HepG2 (cell line): ENCODE results near the gene NSMCE1. TPM values are rescaled to one million over a fixed set of nuclear protein-coding genes. Genes with fewer than 3 reads are reported as not detected.

Experiments
- CBX5 ChIP-seq: sonication (generic); formaldehyde crosslinking; IDR thresholded peaks from 2 replicates; pipeline ENCODE4 v1.4.0; 2020; ENCODE audit warnings: missing genetic modification reagents, borderline replicate concordance
- DPF2 ChIP-seq: sonication (generic); formaldehyde crosslinking; IDR thresholded peaks from 2 replicates; pipeline ENCODE4 v1.4.0; 2020; ENCODE audit warnings: mild to moderate bottlenecking, low read depth, missing genetic modification reagents, borderline replicate concordance
- NCOR1 ChIP-seq: fragments of 200-600 bp; sonication (generic); IDR thresholded peaks from 2 replicates; pipeline ENCODE4 v1.7.0; 2017; ENCODE audit warnings: antibody characterized with exemption, low read length, borderline replicate concordance
- PAX8 ChIP-seq: sonication (generic); formaldehyde crosslinking; IDR thresholded peaks from 2 replicates; pipeline ENCODE4 v1.8.0; 2022; ENCODE audit warnings: mild to moderate bottlenecking, missing genetic modification reagents, borderline replicate concordance
- PHF5A ChIP-seq: IDR thresholded peaks from one replicate; pipeline ENCODE4 v1.6.1; 2018; ENCODE audit warnings: low read depth, missing genetic modification reagents; ENCODE audit not compliant: unreplicated experiment
- RAD51 ChIP-seq: fragments of 450-650 bp; IDR thresholded peaks from 2 replicates; pipeline ENCODE4 v1.6.1; 2016; ENCODE audit warnings: borderline replicate concordance
- SMARCE1 ChIP-seq: fragments of 450-650 bp; IDR thresholded peaks from 2 replicates; pipeline ENCODE4 v1.6.1; 2017; ENCODE audit warnings: borderline replicate concordance
- TFDP1 ChIP-seq: IDR thresholded peaks from 2 replicates; pipeline ENCODE4 v1.6.1; 2016; ENCODE audit warnings: missing compliant biosample characterization, missing genetic modification reagents, borderline replicate concordance
- TFE3 ChIP-seq: IDR thresholded peaks from 2 replicates; pipeline ENCODE4 v1.6.1; 2016
- UBTF ChIP-seq: sonication (generic); formaldehyde crosslinking; IDR thresholded peaks from 2 replicates; pipeline ENCODE4 v1.4.0; 2020; ENCODE audit warnings: mild to moderate bottlenecking, missing genetic modification reagents
- ZBTB1 ChIP-seq: sonication (generic); formaldehyde crosslinking; IDR thresholded peaks from 2 replicates; pipeline ENCODE4 v1.4.0; 2020; ENCODE audit warnings: missing genetic modification reagents, borderline replicate concordance
- ZHX1 ChIP-seq: sonication (generic); formaldehyde crosslinking; IDR thresholded peaks from 2 replicates; pipeline ENCODE4 v1.8.1; 2022; ENCODE audit warnings: low read depth, mild to moderate bottlenecking, missing genetic modification reagents
- ZNF121 ChIP-seq: sonication (generic); formaldehyde crosslinking; IDR thresholded peaks from 2 replicates; pipeline ENCODE4 v1.5.0; 2020; ENCODE audit warnings: mild to moderate bottlenecking, missing genetic modification reagents
- ZNF138 ChIP-seq: sonication (generic); formaldehyde crosslinking; IDR thresholded peaks from 2 replicates; pipeline ENCODE4 v1.5.0; 2020; ENCODE audit warnings: mild to moderate bottlenecking, low read depth, missing genetic modification reagents
- ZNF180 ChIP-seq: sonication (generic); formaldehyde crosslinking; IDR thresholded peaks from 2 replicates; pipeline ENCODE4 v1.4.0; 2020; ENCODE audit warnings: low read depth, missing genetic modification reagents, borderline replicate concordance
- ZNF614 ChIP-seq: IDR thresholded peaks from 2 replicates; pipeline ENCODE4 v1.6.1; 2018; ENCODE audit warnings: missing biosample characterization, missing genetic modification reagents, inconsistent platforms, borderline replicate concordance
- ZNF670 ChIP-seq: sonication (generic); formaldehyde crosslinking; IDR thresholded peaks from 2 replicates; pipeline ENCODE4 v1.8.0; 2022; ENCODE audit warnings: mild to moderate bottlenecking, missing genetic modification reagents, borderline replicate concordance
- ZNF672 ChIP-seq: sonication (generic); formaldehyde crosslinking; IDR thresholded peaks from 2 replicates; pipeline ENCODE4 v1.8.1; 2022; ENCODE audit warnings: missing genetic modification reagents
- ZSCAN5A ChIP-seq: sonication (generic); formaldehyde crosslinking; IDR thresholded peaks from 2 replicates; pipeline ENCODE4 v1.8.0; 2022; ENCODE audit warnings: mild to moderate bottlenecking, missing genetic modification reagents, borderline replicate concordance
- polyA plus RNA-seq, 8 experiments: library from polyadenylated mRNA; depleted of rRNA in 3 of 8; stranded (reverse) in 7 of 8; unstranded in 1 of 8; fragments of >200 nt; fragmentation: Illumina TruSeq in 4 of 8; extraction: Trizol in 4 of 8; gene quantifications; 2 replicates each; pipeline versions ENCODE4 v1.2.1 to v1.2.3, GENCODE V29; 2011 to 2016; ENCODE audit warnings: low read depth in 4 of 8, missing spikeins in 1 of 8, mixed read lengths in 1 of 8; ENCODE audit not compliant: insufficient read depth in 1 of 8
- total RNA-seq, 5 experiments: library from RNA; depleted of rRNA; stranded (reverse); fragments of >200 nt; fragmentation: Illumina TruSeq; extraction: Trizol; gene quantifications; 2 replicates each; pipeline ENCODE4 v1.2.3, GENCODE V29; 2016; ENCODE audit warnings: low read depth in 1 of 5

Gene NSMCE1
- total and polyA plus RNA-seq, 2 of the 13 experiments (the other 11 are each of a cell fraction or from before 2014, with no cell fraction given) = 42.7 to 52.9 TPM

GRCh38 chr16:27273670-27274423 lies 5.3 kb upstream of the NSMCE1 start (continued):
- TF ChIP-seq ZNF614 (CRISPR knock-in tag) (peak; percentile 97), ZHX1 (CRISPR knock-in tag) (no peak), TFE3 (CRISPR knock-in tag) (peak; percentile 88), ZNF138 (CRISPR knock-in tag) (no peak), ZNF672 (CRISPR knock-in tag) (no peak), ZNF670 (peak; percentile 84; the same call in 1 of the 2 replicates), ZNF121 (CRISPR knock-in tag) (peak; percentile 83), TFDP1 (CRISPR knock-in tag) (peak; percentile 75; the same call in 1 of the 2 replicates), SMARCE1 (peak; percentile 83; the same call in 1 of the 2 replicates), ZSCAN5A (CRISPR knock-in tag) (peak; percentile 58; the same call in 1 of the 2 replicates), NCOR1 (peak; percentile 100), ZBTB1 (CRISPR knock-in tag) (no peak), PHF5A (peak; percentile 94), DPF2 (CRISPR knock-in tag) (peak; percentile 94), UBTF (CRISPR knock-in tag) (peak; percentile 42), PAX8 (no peak), ZNF180 (no peak), CBX5 (CRISPR knock-in tag) (peak; percentile 89; the same call in 1 of the 2 replicates), RAD51 (no peak)
